ENCODE measurements around the gene SUGCT. TPM values are rescaled to one million over a fixed set of nuclear protein-coding genes. Genes with fewer than 3 reads are reported as not detected.
"Not testable (repeated sequence)": the region's sequence is repeated elsewhere in the genome, so short reads cannot be mapped to it uniquely, and the experiment has no call there.

Gene SUGCT
- total RNA-seq, 1 donor from 2014 or later: 11.9 TPM

GRCh38 chr7:40403703-40404476 lies 269.1 kb downstream of the SUGCT start:
- H3K4me1 Mint-ChIP-seq (ENCODE audit: unreplicated experiment): peaks cover 28% of the 10 kb centered on the region
- H3K4me3 Mint-ChIP-seq (ENCODE audit: unreplicated experiment): no peak overlapping the region
- peak overlapping the region; percentile 27 for H3K27ac Mint-ChIP-seq (ENCODE audit: unreplicated experiment)
- no peak for TF ChIP-seq CTCF (IDR thresholded peaks at IDR 0.05)
- H3K9me3 Mint-ChIP-seq (ENCODE audit: unreplicated experiment): peaks cover 5% of the 10 kb centered on the region
- no peak for DNase-seq (ENCODE audit: extremely low spot score, unreplicated experiment)
- H3K27me3 Mint-ChIP-seq (ENCODE audit: unreplicated experiment): no peaks in the 10 kb centered on the region
- H3K36me3 Mint-ChIP-seq (ENCODE audit: unreplicated experiment): peaks cover 5% of the 10 kb centered on the region

GRCh38 chr7:40405991-40406390 lies 271.2 kb downstream of the SUGCT start:
- no peak for TF ChIP-seq CTCF (IDR thresholded peaks at IDR 0.05)
- H3K27me3 Mint-ChIP-seq (ENCODE audit: unreplicated experiment): no peaks in the 10 kb centered on the region
- no peak overlapping the region for H3K27ac Mint-ChIP-seq (ENCODE audit: unreplicated experiment)
- H3K4me3 Mint-ChIP-seq (ENCODE audit: unreplicated experiment): no peak overlapping the region
- H3K36me3 Mint-ChIP-seq (ENCODE audit: unreplicated experiment): peaks cover 5% of the 10 kb centered on the region
- no peak for DNase-seq (ENCODE audit: extremely low spot score, unreplicated experiment)
- H3K4me1 Mint-ChIP-seq (ENCODE audit: unreplicated experiment): peaks cover 26% of the 10 kb centered on the region
- peaks cover 9% of the 10 kb centered on the region for H3K9me3 Mint-ChIP-seq (ENCODE audit: unreplicated experiment)

GRCh38 chr7:40412323-40412722 lies 277.5 kb downstream of the SUGCT start:
- Mint-ChIP-seq H3K36me3 (ENCODE audit: unreplicated experiment) (peaks cover 3% of the 10 kb centered on the region), H3K4me1 (ENCODE audit: unreplicated experiment) (no peaks in the 10 kb centered on the region), H3K27me3 (ENCODE audit: unreplicated experiment) (no peaks in the 10 kb centered on the region), H3K4me3 (ENCODE audit: unreplicated experiment) (no peak overlapping the region), H3K27ac (ENCODE audit: unreplicated experiment) (no peak overlapping the region), H3K9me3 (ENCODE audit: unreplicated experiment) (peaks cover 9% of the 10 kb centered on the region)
- TF ChIP-seq CTCF (IDR thresholded peaks at IDR 0.05): no peak
- DNase-seq (ENCODE audit: extremely low spot score, unreplicated experiment): no peak

- not testable (repeated sequence) for H3K27me3 Mint-ChIP-seq (ENCODE audit: unreplicated experiment); H3K4me1 Mint-ChIP-seq (ENCODE audit: unreplicated experiment); H3K4me3 Mint-ChIP-seq (ENCODE audit: unreplicated experiment); H3K27ac Mint-ChIP-seq (ENCODE audit: unreplicated experiment); H3K9me3 Mint-ChIP-seq (ENCODE audit: unreplicated experiment); H3K36me3 Mint-ChIP-seq (ENCODE audit: unreplicated experiment); DNase-seq (ENCODE audit: extremely low spot score, unreplicated experiment)
Observed at GRCh38 chr7:40414704-40415103, 279.9 kb downstream of the SUGCT start.

- TF ChIP-seq CTCF (IDR thresholded peaks at IDR 0.05): no peak
- H3K4me1 Mint-ChIP-seq (ENCODE audit: unreplicated experiment): peaks cover 3% of the 10 kb centered on the region
- no peak overlapping the region for H3K4me3 Mint-ChIP-seq (ENCODE audit: unreplicated experiment)
- no peaks in the 10 kb centered on the region for H3K27me3 Mint-ChIP-seq (ENCODE audit: unreplicated experiment)
- H3K9me3 Mint-ChIP-seq (ENCODE audit: unreplicated experiment): no peaks in the 10 kb centered on the region
- no peak overlapping the region for H3K27ac Mint-ChIP-seq (ENCODE audit: unreplicated experiment)
- H3K36me3 Mint-ChIP-seq (ENCODE audit: unreplicated experiment): no peaks in the 10 kb centered on the region
- no peak for DNase-seq (ENCODE audit: extremely low spot score, unreplicated experiment)
Observed at GRCh38 chr7:40418448-40418847, 283.6 kb downstream of the SUGCT start.

All from osteocyte (in vitro differentiated cells).